HG02588 (cell line): Measurements from ENCODE around the gene WAS.
A peak's percentile ranks its signal among the peaks of the same experiment; 100 is the strongest.
"Not testable (repeated sequence)": the region's sequence is repeated elsewhere in the genome, so short reads cannot be mapped to it uniquely, and the experiment has no call there.

ENCODE experiments used
- ATAC-seq: cut with Tn5 transposase; IDR thresholded peaks from one replicate; pipeline ENCODE4 v1.9.1; 2021; ENCODE audit warnings: mild to moderate bottlenecking, moderate library complexity; ENCODE audit not compliant: unreplicated experiment

WAS gene

GRCh38 chrX:48683411-48683982 lies at the start of gene WAS:
TSS of gene WAS (plus strand) at chrX:48683799. CDS start at chrX:48683854, 55 bp downstream.
- peak; percentile 54 for ATAC-seq

GRCh38 chrX:48636301-48636700 lies 47.3 kb upstream of the WAS start:
- ATAC-seq: no peak

- no peak for ATAC-seq
These were observed 46.8 kb upstream of the WAS start for GRCh38 chrX:48636776-48637175.

DNA sequence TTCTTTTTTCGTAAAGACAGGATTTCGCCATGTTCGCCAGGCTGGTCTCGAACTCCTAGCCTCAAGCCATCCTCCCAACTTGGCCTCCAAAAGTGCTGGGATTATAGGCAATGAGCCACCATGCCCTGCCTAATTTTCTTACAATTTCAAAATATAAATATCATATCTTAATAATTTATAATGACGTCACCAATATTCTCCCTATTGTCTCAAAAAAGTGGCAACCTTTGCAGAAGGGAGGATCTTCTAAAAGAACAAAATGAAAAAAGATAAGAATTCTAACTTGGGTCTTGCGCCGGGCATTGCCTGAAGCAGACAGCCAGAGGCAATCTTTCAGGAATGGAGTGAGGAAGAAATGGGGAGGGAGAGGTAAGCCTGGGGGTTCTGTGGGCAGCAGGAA lies 37.9 kb upstream of the WAS start:
- no peak for ATAC-seq

DNA sequence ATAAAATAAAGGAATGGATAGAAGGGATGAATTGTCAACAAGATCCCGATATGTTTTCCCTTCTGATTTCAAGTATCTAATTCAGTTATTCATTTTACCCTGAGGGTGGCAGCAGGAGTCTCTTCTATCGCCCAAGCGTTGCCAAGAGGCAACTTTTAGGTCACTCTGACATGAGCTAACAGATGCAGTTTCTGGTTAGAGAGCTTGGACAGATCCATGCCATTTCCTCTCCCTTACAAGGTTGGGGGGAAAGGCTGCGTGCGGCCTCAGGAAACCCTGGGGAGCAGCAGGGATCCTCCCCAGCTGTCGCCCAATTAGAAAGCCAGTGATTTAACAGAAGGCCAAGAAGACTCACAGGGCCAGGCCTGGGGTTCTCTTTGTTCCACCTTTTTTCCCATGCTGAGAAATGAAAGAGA lies 35.3 kb upstream of the WAS start:
- ATAC-seq: no peak

GRCh38 chrX:48649102-48649501 lies 34.5 kb upstream of the WAS start:
- ATAC-seq: no peak

GRCh38 chrX:48652055-48652579 lies 31.5 kb upstream of the WAS start:
- ATAC-seq: not testable (repeated sequence)

DNA sequence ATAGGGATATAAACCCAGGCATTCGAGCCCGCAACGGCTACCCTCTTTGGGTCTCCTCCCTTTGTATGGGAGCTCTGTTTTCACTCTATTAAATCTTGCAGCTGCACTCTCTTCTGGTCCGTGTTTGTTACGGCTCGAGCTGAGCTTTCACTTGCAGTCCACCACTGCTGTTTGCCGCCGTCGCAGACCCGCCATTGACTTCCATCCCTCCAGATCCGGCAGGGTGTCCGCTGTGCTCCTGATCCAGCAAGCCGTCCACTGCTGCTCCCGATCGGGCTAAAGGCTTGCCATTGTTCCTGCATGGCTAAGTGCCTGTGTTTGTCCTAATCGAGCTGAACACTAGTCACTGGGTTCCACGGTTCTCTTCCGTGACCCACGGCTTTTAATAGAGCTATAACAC lies 28.9 kb upstream of the WAS start:
- not testable (repeated sequence) for ATAC-seq

- not testable (repeated sequence) for ATAC-seq
These were observed 23.9 kb upstream of the WAS start for GRCh38 chrX:48659686-48660085.

GRCh38 chrX:48663241-48663640 lies 20.4 kb upstream of the WAS start:
- ATAC-seq: no peak

DNA sequence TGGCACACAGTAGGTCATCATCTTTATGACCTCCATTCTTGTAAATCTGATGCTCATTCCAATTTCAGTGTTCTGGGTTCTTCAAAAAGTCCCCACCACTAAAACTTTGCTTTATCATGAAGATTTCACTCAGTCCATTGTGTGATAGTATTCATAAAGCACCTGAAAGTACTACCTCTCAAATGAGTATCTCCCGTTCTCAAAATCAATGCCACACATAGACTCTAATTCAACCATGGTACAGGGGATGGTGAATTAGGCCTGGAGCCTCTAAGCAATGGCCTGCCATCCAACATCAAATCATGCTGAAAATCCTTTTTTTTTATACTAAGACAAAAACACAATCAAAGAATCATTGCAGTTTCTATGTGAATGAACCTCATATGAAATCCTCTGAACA lies 19.4 kb upstream of the WAS start:
- ATAC-seq: no peak

DNA sequence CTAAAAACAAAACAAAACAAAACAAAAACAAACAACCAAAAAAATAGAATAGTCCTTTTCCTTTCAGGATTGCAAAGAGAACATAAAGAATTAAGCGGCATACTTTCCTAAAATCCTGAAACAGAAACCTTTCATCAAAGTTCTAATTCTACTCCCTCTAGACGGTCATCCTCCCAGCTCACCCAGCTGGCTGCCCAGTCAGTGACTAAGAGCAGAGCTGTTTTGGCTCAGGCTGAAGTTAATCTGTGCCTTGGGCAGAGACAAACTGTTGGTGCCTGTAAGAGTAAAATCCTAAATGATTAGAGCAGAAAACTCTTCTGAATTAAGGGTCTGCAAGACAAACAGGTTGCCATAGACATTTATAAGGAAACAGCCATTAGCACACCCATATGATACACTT lies 17.6 kb upstream of the WAS start:
- ATAC-seq: no peak

GRCh38 chrX:48666649-48667048 lies 16.9 kb upstream of the WAS start:
- ATAC-seq: no peak

- no peak for ATAC-seq
These were observed 16.1 kb upstream of the WAS start for GRCh38 chrX:48667509-48667908.

DNA sequence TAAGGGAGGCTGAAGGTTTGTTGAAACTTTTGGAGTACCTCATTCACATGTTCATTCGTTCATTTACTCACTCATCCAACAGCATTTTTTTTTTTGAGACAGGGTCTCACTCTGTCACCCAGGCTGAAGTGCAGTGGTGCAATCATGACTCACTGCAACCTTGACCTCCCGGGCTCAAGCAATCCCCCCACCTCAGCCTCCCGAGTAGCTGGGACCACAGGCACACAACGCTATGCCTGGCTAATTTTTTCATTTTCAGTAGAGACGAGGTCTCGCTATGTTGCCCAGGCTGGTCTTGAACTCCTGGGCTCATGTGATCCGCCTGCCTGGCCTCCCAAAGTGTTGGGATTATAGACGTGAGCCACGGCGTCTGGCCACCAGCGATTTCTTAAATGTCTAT lies 15.4 kb upstream of the WAS start:
- ATAC-seq: not testable (repeated sequence)

GRCh38 chrX:48676106-48676892 lies 7.3 kb upstream of the WAS start:
- peak; percentile 92 for ATAC-seq

DNA sequence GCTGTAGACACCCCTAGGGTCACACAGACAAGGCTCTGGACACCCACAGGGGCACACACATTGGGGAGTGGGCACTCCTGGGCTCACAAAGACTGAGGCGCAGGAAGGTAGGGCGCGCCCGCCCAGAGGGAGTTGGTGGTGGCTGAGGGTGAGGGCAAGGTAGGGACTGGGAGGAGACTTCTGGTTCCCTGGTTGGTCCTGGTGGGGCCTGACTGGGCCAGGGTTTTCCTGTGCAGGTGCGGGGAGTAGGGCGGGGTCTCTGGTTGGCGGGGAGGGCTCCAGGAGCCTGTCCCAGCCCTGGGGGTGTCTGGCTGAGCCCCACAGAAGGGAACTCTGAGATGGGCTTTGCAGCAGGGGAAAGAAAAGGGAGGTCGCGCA lies 6.7 kb upstream of the WAS start:
- ATAC-seq: peak; percentile 14

- ATAC-seq: no peak
These were observed 6.1 kb upstream of the WAS start for GRCh38 chrX:48677516-48677915.

DNA sequence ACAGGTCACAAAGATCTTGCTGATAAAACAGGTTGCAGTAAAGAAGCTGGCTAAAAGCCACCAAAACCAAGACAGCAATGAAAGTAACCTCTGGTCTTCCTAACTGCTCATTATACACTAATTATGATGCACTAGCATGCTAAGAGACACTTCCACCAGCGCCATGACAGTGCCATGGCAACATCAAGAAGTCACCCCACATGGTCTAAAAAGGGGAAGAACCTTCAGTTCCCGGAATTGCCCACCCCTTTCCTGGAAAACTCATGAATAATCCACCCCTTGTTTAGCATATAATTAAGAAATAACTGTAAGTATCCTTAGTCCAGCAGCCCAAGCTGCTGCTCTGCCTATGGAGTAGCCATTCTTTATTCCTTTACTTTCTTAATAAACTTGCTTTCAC lies 3.1 kb upstream of the WAS start:
- ATAC-seq: not testable (repeated sequence)

GRCh38 chrX:48680925-48681324 lies 2.7 kb upstream of the WAS start:
- ATAC-seq: not testable (repeated sequence)

DNA sequence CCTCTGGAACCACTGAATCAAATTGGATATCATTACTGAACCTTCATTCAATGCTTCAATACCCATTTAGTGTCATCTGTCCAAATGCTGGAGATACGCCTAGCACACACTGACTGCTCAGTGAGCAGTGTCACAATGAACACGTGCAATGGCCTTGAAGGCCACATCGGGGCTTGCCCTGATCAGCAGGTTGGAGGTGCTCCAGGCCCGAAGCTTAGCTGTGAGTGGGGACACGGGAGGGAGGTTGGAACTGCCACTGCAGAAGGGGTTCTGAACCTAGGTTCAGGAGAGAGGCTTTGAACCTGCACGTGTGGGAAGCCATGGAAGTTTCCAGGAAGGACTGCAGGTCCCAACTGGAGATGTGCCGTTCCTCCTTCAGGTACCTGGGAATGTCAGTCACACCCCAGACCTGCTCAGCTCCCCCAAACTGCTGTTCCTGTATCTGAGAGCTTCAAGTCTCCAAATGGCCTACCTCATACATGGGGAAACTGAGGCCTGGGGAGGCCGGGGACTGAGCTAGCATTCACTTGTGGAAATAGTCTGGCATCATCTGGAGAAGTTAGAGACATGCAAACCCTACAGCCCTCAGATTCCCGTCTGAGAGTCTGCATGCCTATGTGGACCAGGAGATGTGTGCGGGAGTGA lies 1.9 kb upstream of the WAS start:
- no peak for ATAC-seq

DNA sequence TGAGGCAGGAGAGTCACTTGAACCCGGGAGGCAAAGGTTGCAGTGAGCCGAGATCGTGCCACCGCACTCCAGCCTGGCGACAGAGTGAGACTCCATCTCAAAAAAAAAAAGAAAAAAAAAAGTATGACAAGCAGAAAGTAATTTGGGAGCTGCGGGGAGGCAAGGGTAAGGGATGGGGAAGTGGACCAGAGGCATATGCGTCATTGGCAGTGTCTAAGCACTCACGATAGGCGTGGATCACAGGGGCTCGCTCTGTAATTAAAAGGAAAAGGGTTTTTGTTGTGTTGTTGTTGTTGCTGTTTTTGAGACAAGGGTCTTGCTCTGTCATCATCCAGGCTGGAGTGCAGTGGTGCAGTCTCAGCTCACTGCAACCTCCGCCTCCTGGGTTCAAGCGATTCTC lies 804 bp upstream of the WAS start:
- ATAC-seq: not testable (repeated sequence)
